ENCODE results near the gene CEBPE. TPM values are rescaled to one million over a fixed set of nuclear protein-coding genes. Genes with fewer than 3 reads are reported as not detected.

Gene CEBPE
- polyA plus RNA-seq (2013, experiment 1 of 2; ENCODE audit: insufficient read length), result not detected
- not detected for polyA plus RNA-seq (2013, experiment 2 of 2; ENCODE audit: insufficient read length)

GRCh38 chr14:23118506-23119362, at the start of gene CEBPE:
TSS of gene CEBPE (minus strand) at chr14:23119255. CDS start at chr14:23119091, 164 bp downstream.
- no peak for DNase-seq

DNA sequence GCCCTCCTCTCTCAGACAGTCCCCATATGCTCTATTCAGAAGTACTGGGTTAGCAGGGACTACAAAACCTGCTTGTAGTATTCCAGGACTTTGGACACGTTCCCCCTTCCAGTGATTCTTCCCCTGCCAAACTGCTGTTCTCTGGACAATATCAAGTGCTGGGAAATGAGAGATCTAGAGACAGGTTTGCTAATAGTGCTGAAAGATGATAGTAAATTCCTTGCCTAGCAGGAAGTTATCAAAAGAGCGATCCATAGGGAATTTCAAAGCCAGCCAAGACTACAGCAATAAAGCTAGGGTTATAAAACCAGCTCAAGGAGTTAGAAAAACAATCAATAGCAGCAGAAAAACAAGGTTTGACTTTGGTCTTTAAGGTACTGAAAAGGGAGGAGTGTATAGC, 49.2 kb upstream of the CEBPE start:
- DNase-seq, result no peak

DNA sequence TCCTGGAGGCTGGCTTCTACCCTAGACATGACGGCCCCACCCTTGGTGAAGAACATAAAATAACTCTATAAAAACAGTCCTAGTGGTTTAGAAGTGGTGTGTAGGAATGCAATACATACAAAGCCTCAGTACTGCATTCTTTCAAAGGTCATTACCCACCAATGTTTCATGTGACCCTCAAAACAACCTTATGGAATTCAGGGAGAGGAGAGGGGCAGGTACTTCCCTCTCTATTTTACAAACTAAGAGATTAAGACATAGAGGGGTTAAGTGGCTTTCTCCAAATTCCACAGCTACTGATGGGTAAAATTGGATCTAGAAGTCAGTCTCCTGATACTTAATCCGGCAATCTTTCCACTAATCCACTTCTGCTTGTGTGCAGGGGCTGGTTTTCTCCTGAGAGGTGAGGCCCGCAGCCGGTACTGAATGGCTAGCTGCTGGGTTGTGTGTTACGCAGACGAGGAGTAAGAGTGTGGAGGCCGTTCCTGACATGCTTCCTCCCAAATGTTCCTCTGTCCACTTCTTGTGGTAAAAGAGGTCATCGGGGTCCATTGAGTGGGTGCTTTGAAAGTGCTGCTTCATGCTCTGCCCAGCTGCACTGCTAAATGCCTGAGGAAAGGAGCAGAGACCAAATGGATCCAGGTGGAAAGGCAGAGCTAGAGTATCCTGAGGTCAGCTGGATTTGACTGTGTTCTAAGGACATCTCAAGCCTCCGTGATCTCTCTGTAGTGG, 48.2 kb upstream of the CEBPE start:
- no peak for DNase-seq

DNA sequence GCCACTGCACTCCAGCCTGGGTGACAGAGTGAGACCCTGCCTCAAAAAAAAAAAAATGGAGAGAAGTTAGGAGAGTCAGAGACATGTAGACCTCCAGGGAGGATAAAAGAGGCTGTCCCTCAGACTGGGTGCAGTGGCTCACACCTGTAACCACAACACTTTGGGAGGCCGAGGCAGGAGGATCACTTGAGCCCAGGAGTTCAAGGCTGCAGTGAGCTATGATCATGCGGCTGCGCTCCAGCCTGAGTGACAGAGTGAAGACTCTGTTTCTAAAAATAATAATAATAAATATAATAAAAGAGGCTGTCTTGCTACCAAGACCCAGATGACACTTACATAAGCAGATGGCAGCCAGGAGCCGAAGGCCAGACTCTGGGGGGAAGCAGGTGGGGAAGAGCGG, 45.9 kb upstream of the CEBPE start:
- no peak for DNase-seq

DNA sequence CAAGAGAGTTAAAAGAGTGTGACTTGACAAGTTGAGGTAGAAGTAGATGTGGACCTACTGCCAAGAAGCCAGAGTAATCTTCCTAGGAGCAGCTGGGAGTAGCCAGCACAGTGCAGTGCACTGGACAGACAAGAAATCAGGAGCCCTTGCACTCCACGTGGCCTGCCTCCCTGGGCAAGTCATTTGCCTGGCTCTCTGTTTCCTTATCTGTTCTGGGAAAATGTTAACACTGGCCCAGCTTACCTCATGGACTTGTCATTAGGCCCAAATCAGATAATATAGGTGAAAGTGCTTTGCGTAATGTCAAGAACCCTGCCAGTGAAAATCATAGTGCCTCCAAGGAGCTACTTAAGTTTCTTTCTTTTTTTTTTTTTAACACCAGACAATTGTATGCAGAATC, 45.2 kb upstream of the CEBPE start:
- DNase-seq, result no peak

- no peak for DNase-seq
Measured at GRCh38 chr14:23163830-23164229, 44.8 kb upstream of the CEBPE start.

- no peak for DNase-seq
Measured at GRCh38 chr14:23162800-23163199, 43.7 kb upstream of the CEBPE start.

GRCh38 chr14:23162005-23162404, 43.0 kb upstream of the CEBPE start:
- no peak for DNase-seq

- peak; percentile 46 for DNase-seq
Measured at GRCh38 chr14:23160924-23161522, 42.0 kb upstream of the CEBPE start.

- DNase-seq, result no peak
Measured at GRCh38 chr14:23159532-23159931, 40.5 kb upstream of the CEBPE start.

DNA sequence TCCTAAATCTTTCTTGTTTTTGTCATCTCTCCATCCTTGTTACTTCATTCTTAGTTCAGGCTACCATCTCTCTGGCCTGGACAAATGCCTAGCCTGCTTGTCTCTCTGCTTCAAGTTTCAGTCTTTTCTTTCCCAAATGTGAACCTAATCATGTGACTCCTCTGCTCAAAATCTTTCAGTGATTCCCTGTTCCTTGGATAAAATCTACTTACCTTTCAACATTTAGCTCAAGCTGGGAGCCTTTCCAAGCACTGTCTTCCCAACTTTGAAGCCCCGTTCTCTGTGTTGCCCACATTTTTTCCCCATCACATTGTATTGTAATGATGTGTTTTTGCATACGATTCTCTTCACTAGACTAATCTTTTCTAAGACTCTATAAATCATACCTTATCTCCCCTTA, 39.7 kb upstream of the CEBPE start:
- no peak for DNase-seq

- DNase-seq, result peak; percentile 79
Measured at GRCh38 chr14:23154964-23155587, 36.0 kb upstream of the CEBPE start.

GRCh38 chr14:23153851-23154796, 35.1 kb upstream of the CEBPE start:
- peak; percentile 67 for DNase-seq

GRCh38 chr14:23151342-23151741, 32.3 kb upstream of the CEBPE start:
- no peak for DNase-seq

- no peak for DNase-seq
Measured at GRCh38 chr14:23149745-23150144, 30.7 kb upstream of the CEBPE start.

- peak; percentile 22 for DNase-seq
Measured at GRCh38 chr14:23148591-23149249, 29.7 kb upstream of the CEBPE start.

DNA sequence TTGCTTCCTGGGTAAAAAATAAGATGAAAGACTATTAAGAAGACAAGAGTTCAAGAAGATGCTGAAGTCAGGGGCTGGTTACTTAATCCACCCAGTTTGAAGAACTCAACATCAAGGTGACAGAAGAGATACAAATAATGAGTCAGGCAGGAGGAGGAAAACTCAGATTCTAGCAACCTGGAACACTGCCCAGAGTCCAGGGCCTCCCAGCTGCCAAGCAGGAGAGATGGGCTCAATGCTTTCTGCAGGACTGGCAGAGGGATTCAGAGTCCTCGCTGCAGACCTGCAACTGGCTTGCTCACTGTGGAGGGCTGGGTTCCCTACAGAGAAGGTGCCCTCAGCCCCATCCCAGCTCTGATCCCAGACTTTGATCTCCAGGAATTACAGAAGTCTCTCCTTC, 28.6 kb upstream of the CEBPE start:
- no peak for DNase-seq

GRCh38 chr14:23146980-23147379, 27.9 kb upstream of the CEBPE start:
- no peak for DNase-seq

DNA sequence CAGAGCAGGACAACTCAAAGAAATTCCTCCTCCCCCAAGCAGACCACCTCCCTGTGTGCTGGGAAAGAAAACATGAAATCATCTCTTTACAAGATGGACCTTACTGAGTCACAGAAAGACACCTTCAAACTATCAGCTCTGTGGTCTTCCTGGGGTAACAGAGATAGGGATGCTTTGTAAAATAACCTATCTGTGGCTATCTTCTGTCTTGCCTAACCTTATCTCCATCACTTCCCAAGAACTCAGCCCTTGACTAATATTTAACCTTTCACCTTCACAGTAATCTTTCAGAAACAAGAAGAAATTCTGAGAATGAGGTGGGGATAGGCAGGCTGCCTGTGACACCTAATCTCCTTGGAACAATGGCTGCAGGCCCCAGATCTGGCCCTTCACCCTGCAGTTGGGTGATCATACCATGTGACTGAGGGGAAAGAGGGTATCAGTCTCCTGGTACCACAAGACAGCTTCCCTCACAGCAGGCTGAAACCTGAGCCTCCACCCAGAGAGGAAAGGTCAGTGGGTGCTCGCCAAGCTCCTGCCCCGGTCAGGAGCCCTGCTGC, 27.4 kb upstream of the CEBPE start:
- no peak for DNase-seq

DNA sequence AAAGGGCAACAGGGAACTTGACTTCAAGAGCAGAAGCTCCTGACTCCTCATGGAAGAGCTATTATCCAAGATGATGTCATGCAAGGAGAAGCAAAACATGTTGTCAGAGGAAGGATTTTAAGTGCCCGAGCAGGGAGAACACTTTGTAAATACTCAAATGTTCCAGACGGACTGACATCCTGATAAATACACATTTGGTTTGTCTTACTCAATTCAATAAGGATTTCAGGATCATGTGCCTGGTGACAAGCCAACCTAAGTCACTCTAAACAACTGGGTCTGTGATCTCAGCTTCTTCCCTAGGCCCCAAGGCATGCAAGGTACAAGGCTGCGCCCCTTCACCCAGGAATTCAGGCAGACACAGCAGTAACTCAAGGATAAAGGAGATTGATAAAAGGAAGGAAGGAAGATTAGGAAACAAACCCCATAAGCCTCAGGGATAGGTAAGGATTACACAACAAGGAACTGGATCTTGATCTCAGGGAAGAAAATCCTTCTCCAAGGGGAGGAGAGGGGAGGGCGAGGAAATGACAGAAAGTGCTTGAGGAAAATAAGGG, 26.8 kb upstream of the CEBPE start:
- no peak for DNase-seq

Data from fibroblast of skin of back (primary cell).